SU-DHL-6 (cell line): Measurements from ENCODE around the gene CCDC102A.

ENCODE experiments used
- CTCF ChIP-seq: fragments of 200-600 bp; sonication (generic); IDR thresholded peaks from one replicate; pipeline ENCODE4 v1.5.1; 2017; ENCODE audit warnings: antibody characterized with exemption, mild to moderate bottlenecking, low read length, moderate library complexity; ENCODE audit not compliant: insufficient read depth, poor library complexity, severe bottlenecking
- EZH2phosphoT487 ChIP-seq: fragments of 200-600 bp; sonication (generic), shearing (Covaris generic); conservative IDR thresholded peaks from 2 replicates; pipeline ENCODE4 v1.6.1; 2018; ENCODE audit warnings: mild to moderate bottlenecking, antibody characterized with exemption, low read length, moderate library complexity, mixed read lengths

- TF ChIP-seq CTCF (no peak), EZH2phosphoT487 (no peak)
These were observed 41.4 kb upstream of the CCDC102A start for GRCh38 chr16:57577691-57578224.
